Caki2 (cell line): ENCODE results near the gene COLEC11. TPM values are rescaled to one million over a fixed set of nuclear protein-coding genes. Genes with fewer than 3 reads are reported as not detected.
"Not testable (repeated sequence)": the region's sequence is repeated elsewhere in the genome, so short reads cannot be mapped to it uniquely, and the experiment has no call there.

Source experiments
- DNase-seq: peaks from one replicate; pipeline ENCODE4 v3.0.0-alpha.2; 2015; ENCODE audit warnings: low read depth
- in situ Hi-C: cut with HindIII; loops from 2 replicates; pipeline ENCODE4 v1.10.0; 2016; ENCODE audit warnings: low sequenced_read_pairs, low pct_unique_long_range_greater_than_20kb, mixed read lengths
- total RNA-seq: library from RNA; depleted of rRNA; stranded (reverse); fragments of >200 nt; shearing (Covaris generic); gene quantifications from 2 replicates; pipeline ENCODE4 v1.2.3, GENCODE V29; 2014; ENCODE audit warnings: low replicate concordance

The COLEC11 gene
- total RNA-seq, 1 experiment from 2014 or later = not detected

DNA sequence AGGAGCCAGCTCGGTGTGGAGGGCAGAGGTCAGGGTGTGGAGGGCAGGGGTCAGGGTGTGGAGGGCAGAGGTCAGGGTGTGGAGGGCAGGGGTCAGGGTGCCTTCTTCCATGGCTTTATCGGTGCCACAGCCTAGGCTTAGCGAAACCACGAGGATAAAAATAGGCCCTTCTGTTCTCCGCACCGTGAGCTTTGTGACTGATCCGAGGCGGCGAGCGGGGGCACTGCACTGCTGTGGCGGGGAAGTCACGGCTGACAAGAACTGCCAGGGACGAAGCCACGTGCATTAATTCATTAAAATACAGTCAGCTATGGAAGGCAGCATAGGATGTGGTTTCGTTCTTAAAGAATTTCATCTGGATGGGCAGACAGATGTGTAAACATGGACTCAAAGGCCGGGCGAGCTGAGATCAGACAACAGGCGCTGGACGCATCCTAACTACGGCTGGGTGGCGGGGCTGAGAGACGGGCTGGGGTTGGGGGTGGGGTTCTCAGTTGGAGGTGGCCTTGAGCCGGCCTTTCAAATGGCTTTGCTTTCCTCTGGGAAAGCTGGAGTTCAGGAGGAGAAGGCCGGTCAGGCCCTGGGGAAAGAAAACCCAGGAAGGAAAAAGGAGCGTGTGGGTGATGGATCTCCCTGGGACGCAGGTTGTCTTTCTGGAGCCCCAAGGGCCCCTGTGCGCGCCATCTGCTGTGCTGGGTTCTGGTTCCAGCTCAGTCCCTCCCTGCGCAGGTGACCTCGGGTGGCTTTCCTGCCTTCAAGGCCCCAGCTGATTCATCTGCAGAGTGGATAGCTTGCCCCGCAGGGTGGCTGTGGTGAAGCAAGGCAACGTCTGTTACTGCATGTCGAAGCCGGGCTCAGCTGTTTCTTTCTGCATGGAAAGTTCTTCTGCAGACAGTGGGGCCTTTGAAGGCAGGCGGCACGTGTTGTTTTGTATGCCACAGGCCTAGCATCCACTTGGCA is 62.1 kb downstream of the COLEC11 start:
- DNase-seq = no peak
- in situ Hi-C loops = no loop called here

GRCh38 chr2:3657881-3658280 is 63.0 kb downstream of the COLEC11 start, which contains the start of gene ALLC:
Gene ALLC (plus strand): TSS chr2:3658200. CDS start chr2:3671158, 12,958 bp downstream.
- in situ Hi-C loops = no loop called here
- no peak for DNase-seq

GRCh38 chr2:3659447-3660432 is 64.8 kb downstream of the COLEC11 start:
- no peak for DNase-seq
- in situ Hi-C loops = no loop called here

DNA sequence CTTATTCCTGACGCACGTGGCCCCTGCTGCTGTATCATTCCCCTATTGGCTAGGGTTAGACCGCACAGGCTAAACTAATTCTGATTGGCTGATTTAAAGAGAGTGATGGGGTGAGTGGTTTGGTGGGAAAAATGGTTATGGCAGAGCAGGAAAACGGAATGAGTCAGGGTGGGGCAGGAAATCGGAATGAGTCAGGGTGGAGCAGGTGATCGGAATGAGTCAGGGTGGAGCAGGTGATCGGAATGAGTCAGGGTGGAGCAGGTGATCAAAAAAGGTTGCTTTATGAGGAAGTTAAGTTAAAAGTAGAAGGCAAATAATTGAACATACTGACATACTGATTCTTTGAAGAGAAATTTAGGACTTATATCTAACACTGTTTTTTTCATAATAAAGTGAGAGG is 65.7 kb downstream of the COLEC11 start:
- in situ Hi-C loops = not testable (repeated sequence)
- peak; percentile 60 for DNase-seq

GRCh38 chr2:3661149-3661660 is 66.3 kb downstream of the COLEC11 start:
- in situ Hi-C loops = no loop called here
- DNase-seq = no peak

DNA sequence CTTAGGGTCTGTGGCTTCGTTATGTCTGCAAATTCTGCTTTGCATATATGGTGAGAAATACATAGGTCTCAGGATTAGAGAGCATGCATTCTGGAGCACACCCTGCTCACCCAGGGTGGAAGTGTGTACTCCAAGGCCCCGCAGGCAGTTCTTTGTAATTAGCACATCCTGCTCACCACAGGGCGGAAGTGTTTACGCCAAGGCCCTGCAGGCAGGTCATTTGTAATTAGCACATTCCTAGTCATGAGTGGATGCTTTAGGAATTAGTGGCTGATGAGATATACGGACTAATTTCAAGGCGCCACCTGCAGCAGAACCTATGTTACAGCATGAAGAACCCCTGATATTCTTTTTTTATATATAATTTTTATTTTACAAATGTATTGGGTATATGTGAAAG is 67.3 kb downstream of the COLEC11 start:
- in situ Hi-C loops = no loop called here
- no peak for DNase-seq

DNA sequence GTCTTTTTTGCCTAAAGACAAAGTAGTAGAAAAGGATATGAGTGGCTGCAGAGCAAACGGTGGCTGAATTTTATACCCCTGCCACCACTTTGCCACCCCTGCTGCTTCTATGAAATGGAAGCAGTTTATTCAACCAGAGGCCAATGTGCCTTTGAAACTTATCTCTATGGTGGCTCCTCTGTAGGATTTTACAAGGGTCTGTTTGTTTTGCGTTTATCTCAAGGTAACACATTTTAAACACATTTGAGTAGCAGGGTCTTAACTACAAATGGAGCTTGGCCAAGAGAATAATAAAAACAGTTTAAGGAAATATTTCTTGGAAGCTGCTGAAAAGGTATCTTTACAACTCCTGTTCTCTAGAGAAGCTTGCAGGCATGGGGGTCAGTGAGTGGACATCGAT is 69.2 kb downstream of the COLEC11 start:
- in situ Hi-C loops = no loop called here
- DNase-seq = no peak

- in situ Hi-C loops = no loop called here
Observed at GRCh38 chr2:3664925-3665324, 70.0 kb downstream of the COLEC11 start.

GRCh38 chr2:3665886-3666612 is 71.1 kb downstream of the COLEC11 start:
- in situ Hi-C loops = no loop called here
- no peak for DNase-seq

More at GRCh38 chr2:3664925-3665324, 70.0 kb downstream of the COLEC11 start:
- DNase-seq = no peak

GRCh38 chr2:3666613-3666975 is 71.7 kb downstream of the COLEC11 start:
- DNase-seq = no peak
- in situ Hi-C loops = no loop called here

- in situ Hi-C loops = no loop called here
- peak; percentile 30 for DNase-seq
Observed at GRCh38 chr2:3667151-3667631, 72.3 kb downstream of the COLEC11 start.

- in situ Hi-C loops = no loop called here
- DNase-seq = no peak
Observed at GRCh38 chr2:3669656-3670055, 74.7 kb downstream of the COLEC11 start.

GRCh38 chr2:3670376-3670775 is 75.5 kb downstream of the COLEC11 start:
- in situ Hi-C loops = no loop called here
- DNase-seq = no peak

- DNase-seq = no peak
- in situ Hi-C loops = no loop called here
Observed at GRCh38 chr2:3670941-3671340, 76.0 kb downstream of the COLEC11 start.

DNA sequence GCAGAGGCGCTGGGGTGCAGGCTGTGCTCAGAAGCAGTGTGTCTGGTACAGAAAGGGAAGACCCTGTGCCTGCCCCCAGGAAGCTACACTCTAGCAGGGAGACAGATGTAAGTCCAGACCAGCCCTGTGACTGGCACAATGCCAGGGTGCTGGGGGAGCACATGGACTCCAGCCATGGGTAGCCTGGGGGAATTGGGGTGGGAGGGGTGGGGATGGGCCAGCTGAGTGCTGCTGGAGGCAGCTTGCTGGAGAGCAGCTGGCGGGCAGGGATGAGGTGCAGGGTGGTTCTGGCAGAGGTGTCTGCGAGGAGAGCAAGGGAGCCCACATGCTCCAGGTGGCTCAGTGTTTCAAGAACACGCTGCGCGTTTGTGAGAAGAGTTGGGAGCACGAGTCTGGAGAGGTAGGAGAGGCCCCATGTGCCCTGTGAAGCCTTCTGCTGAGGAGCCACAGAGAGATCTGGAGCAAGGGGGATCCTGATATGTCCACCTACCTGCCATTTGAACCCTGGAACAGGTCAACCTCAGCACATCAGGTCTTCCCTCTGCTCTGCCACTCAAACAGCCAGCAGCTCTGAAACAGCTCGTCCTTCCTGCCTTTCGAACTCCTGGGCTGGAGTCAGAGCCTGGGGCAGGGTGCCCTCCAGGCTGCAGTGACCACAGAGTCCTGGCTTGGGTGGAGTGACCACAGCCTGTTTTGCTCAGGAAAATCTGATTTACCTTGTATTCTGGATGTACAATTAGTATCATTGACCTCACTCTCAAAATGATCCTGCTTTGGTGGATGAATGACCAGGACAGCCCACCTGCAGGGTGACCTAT is 78.2 kb downstream of the COLEC11 start:
- in situ Hi-C loops = no loop called here
- no peak for DNase-seq

DNA sequence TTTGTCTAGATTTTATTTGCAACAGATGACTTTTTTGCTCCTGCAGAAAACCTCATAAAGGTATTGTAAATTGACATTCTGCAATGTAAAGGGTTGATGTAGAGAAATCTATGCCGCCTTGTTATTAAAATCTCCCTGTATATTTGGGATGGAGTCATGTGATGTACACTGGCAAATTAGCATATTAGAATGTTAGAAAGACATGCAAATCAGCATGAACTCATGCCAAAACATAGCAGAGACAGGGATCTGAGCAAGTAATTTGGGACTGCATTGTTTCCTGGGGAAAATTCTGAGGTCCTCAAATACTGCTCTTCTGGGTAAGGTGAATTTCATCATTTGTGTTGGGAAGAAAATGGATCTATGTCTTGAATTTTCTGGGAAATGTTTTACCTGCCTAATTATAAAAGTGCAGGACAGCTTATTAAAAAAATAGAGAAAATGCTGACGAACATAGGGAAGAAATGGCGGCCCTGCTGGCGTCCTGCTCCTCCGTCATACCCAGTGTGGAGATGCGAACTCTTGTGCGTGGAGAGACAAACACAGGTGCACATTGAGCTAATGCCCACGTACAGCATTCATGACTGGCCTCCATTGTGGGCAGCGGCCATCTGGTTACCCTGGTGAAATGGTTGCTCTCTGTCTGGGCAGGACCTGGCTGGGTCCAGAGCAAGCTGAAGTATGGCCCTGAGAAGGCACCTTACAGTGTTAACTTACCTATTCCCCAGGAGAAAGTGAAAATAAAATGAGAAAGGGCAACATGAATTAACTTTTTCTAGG is 79.3 kb downstream of the COLEC11 start:
- DNase-seq = no peak
- in situ Hi-C loops = no loop called here
